ENCODE results near the gene CHRND.

CHRND gene

GRCh38 chr2:232492236-232492848, 33.6 kb upstream of the CHRND start:
- no peak for DNase-seq
- TF ChIP-seq POLR2A (IDR thresholded peaks at IDR 0.05; ENCODE audit: low read length) = no peak
- no peak for TF ChIP-seq GATA1 (IDR thresholded peaks at IDR 0.05; ENCODE audit: low read depth, low read length)

GRCh38 chr2:232492963-232493700, 32.8 kb upstream of the CHRND start:
- DNase-seq = no peak
- TF ChIP-seq POLR2A (IDR thresholded peaks at IDR 0.05; ENCODE audit: low read length) = no peak
- no peak for TF ChIP-seq GATA1 (IDR thresholded peaks at IDR 0.05; ENCODE audit: low read depth, low read length)

GRCh38 chr2:232493701-232494474, 32.1 kb upstream of the CHRND start:
- TF ChIP-seq GATA1 (IDR thresholded peaks at IDR 0.05; ENCODE audit: low read depth, low read length) (no peak), POLR2A (IDR thresholded peaks at IDR 0.05; ENCODE audit: low read length) (no peak)
- no peak for DNase-seq

GRCh38 chr2:232494542-232494941, 31.4 kb upstream of the CHRND start:
- DNase-seq = no peak
- TF ChIP-seq GATA1 (IDR thresholded peaks at IDR 0.05; ENCODE audit: low read depth, low read length) = no peak
- TF ChIP-seq POLR2A (IDR thresholded peaks at IDR 0.05; ENCODE audit: low read length) = no peak

- TF ChIP-seq GATA1 (IDR thresholded peaks at IDR 0.05; ENCODE audit: low read depth, low read length) = no peak
- no peak for TF ChIP-seq POLR2A (IDR thresholded peaks at IDR 0.05; ENCODE audit: low read length)
- DNase-seq = no peak
These were observed 30.7 kb upstream of the CHRND start for GRCh38 chr2:232495292-232495691.

- TF ChIP-seq POLR2A (IDR thresholded peaks at IDR 0.05; ENCODE audit: low read length) (no peak), GATA1 (IDR thresholded peaks at IDR 0.05; ENCODE audit: low read depth, low read length) (no peak)
- no peak for DNase-seq
These were observed 29.3 kb upstream of the CHRND start for GRCh38 chr2:232496501-232497270.

GRCh38 chr2:232497348-232497747, 28.6 kb upstream of the CHRND start:
- TF ChIP-seq GATA1 (IDR thresholded peaks at IDR 0.05; ENCODE audit: low read depth, low read length) (no peak), POLR2A (IDR thresholded peaks at IDR 0.05; ENCODE audit: low read length) (no peak)

GRCh38 chr2:232498452-232498851, 27.5 kb upstream of the CHRND start:
- DNase-seq = no peak
- TF ChIP-seq GATA1 (IDR thresholded peaks at IDR 0.05; ENCODE audit: low read depth, low read length) (no peak), POLR2A (IDR thresholded peaks at IDR 0.05; ENCODE audit: low read length) (no peak)

More at GRCh38 chr2:232497348-232497747, 28.6 kb upstream of the CHRND start:
- DNase-seq = no peak

GRCh38 chr2:232501331-232501771, 24.6 kb upstream of the CHRND start:
- no peak for DNase-seq

GRCh38 chr2:232501794-232502390, 24.1 kb upstream of the CHRND start:
- DNase-seq = no peak
- TF ChIP-seq POLR2A (IDR thresholded peaks at IDR 0.05; ENCODE audit: low read length) (no peak), GATA1 (IDR thresholded peaks at IDR 0.05; ENCODE audit: low read depth, low read length) (no peak)

More at GRCh38 chr2:232501331-232501771, 24.6 kb upstream of the CHRND start:
- no peak for TF ChIP-seq POLR2A (IDR thresholded peaks at IDR 0.05; ENCODE audit: low read length)
- no peak for TF ChIP-seq GATA1 (IDR thresholded peaks at IDR 0.05; ENCODE audit: low read depth, low read length)

GRCh38 chr2:232502511-232502910, 23.4 kb upstream of the CHRND start:
- no peak for DNase-seq
- TF ChIP-seq GATA1 (IDR thresholded peaks at IDR 0.05; ENCODE audit: low read depth, low read length) (no peak), POLR2A (IDR thresholded peaks at IDR 0.05; ENCODE audit: low read length) (no peak)

- TF ChIP-seq POLR2A (IDR thresholded peaks at IDR 0.05; ENCODE audit: low read length) = no peak
- no peak for TF ChIP-seq GATA1 (IDR thresholded peaks at IDR 0.05; ENCODE audit: low read depth, low read length)
- DNase-seq = peak; percentile 15 to 39
These were observed 22.8 kb upstream of the CHRND start for GRCh38 chr2:232502911-232503808.
